ENCODE measurements around the gene TBL1XR1.
"Not testable (repeated sequence)": the region's sequence is repeated elsewhere in the genome, so short reads cannot be mapped to it uniquely, and the experiment has no call there.

The TBL1XR1 gene

GRCh38 chr3:177034832-177035475 is 162.3 kb downstream of the TBL1XR1 start:
- peak overlapping the region; percentile 54 for H3K27ac ChIP-seq
- TF ChIP-seq CTCF (conservative IDR thresholded peaks at IDR 0.05) = no peak

GRCh38 chr3:177026505-177027277 is 170.6 kb downstream of the TBL1XR1 start:
- H3K27ac ChIP-seq = no peak overlapping the region
- TF ChIP-seq CTCF (conservative IDR thresholded peaks at IDR 0.05) = no peak

GRCh38 chr3:177015881-177016280 is 181.4 kb downstream of the TBL1XR1 start:
- H3K27ac ChIP-seq = no peak overlapping the region
- TF ChIP-seq CTCF (conservative IDR thresholded peaks at IDR 0.05) = no peak

GRCh38 chr3:177013681-177014280 is 183.5 kb downstream of the TBL1XR1 start:
- TF ChIP-seq CTCF (conservative IDR thresholded peaks at IDR 0.05) = no peak
- H3K27ac ChIP-seq = no peak overlapping the region

- TF ChIP-seq CTCF (conservative IDR thresholded peaks at IDR 0.05) = no peak
- no peak overlapping the region for H3K27ac ChIP-seq
These were observed 191.4 kb downstream of the TBL1XR1 start for GRCh38 chr3:177005718-177006405.

- not testable (repeated sequence) for H3K27ac ChIP-seq
These were observed 197.1 kb downstream of the TBL1XR1 start for GRCh38 chr3:177000159-177000558.

- TF ChIP-seq CTCF (conservative IDR thresholded peaks at IDR 0.05) = no peak
These were observed 201.3 kb downstream of the TBL1XR1 start for GRCh38 chr3:176995946-176996345.

More at GRCh38 chr3:176995946-176996345, 201.3 kb downstream of the TBL1XR1 start:
- H3K27ac ChIP-seq = no peak overlapping the region

Data from VCaP (cell line).